Measurements from ENCODE around the gene TBC1D16.
"Not testable (repeated sequence)": the region's sequence is repeated elsewhere in the genome, so short reads cannot be mapped to it uniquely, and the experiment has no call there.

The TBC1D16 gene

GRCh38 chr17:79971651-79972050 lies 64.0 kb downstream of the TBC1D16 start:
- no peak for DNase-seq

- DNase-seq: peak; percentile 69 to 75 (median 73)
These were observed 65.0 kb downstream of the TBC1D16 start for GRCh38 chr17:79970576-79971068.

GRCh38 chr17:79969906-79970305 lies 65.8 kb downstream of the TBC1D16 start:
- no peak for DNase-seq

- no peak for DNase-seq
These were observed 67.6 kb downstream of the TBC1D16 start for GRCh38 chr17:79968116-79968515.

GRCh38 chr17:79966681-79967080 lies 69.0 kb downstream of the TBC1D16 start:
- DNase-seq: no peak

DNA sequence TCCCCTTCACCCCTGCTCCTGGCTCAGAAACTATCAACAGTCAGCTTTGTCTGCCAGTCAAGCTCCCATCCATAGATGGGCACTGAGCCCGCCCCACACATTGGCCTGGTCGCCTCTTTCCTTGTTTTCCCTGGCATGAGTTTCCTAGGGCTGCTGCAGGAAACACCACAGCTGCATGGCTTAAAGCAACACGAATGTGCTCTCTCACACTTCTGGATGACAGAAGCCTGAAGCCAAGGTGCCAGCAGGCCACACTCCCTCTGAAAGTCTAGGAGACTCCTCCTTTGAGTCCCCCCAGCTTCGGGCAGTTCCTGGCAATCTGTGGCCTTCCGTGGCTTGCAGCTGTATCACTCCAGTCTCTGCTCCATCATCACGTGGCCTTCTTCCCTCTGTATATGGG lies 69.9 kb downstream of the TBC1D16 start:
- no peak for DNase-seq

- not testable (repeated sequence) for DNase-seq
These were observed 73.2 kb downstream of the TBC1D16 start for GRCh38 chr17:79962467-79962866.

- DNase-seq: not testable (repeated sequence)
These were observed 74.1 kb downstream of the TBC1D16 start for GRCh38 chr17:79961567-79961966.

DNA sequence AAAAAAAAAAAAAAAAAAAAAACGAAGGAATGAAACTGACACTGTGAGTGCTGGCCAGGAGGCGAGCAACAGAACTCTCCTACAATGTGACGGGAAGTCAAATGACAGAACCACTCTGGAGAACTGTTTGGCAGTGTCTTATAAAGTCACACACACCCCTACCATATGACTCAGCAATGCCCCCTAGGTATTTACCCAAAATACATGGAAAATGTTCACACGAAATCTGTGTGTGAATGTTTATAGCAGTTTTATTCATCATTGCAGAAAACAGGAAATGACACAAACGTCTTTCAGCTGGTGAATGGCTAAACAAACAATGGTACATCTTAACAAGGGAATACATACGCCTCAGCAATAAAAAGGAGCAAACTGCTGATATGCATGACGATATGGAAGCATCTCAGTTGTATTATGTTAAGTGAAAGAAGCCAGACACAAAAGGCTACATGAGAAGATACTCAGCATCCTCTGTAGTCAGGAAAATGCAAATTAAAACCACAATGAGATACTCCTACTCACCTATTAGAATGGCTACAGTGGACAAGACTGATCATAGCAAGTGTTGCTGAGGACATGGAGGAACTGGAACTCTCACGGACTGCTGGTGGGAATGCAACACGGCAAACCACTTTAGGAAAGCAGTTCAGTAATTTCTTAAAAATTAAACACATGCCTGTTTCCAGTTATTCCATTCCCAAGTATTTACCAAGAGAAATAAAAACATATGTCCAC lies 74.7 kb downstream of the TBC1D16 start:
- no peak for DNase-seq

DNA sequence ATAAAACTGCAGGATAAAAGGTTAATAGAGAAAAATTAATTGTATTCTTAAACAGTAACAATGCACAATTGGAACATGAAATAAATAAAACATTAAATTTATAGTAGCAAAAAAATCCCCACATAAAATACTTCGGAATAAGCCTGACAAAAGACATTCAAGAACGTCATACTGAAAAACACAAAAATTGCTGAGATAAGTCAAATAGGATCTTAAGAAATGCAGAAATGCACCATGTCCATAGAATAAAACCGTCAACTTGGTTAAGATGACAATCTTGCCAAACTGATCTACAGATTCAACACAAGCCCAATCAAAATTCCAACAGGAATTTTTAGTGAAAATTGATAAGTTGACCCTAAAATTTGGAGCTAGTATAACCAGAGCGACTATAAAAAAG lies 76.6 kb downstream of the TBC1D16 start:
- no peak for DNase-seq

GRCh38 chr17:79956853-79957252 lies 78.8 kb downstream of the TBC1D16 start:
- no peak for DNase-seq

GRCh38 chr17:79956441-79956735 lies 79.3 kb downstream of the TBC1D16 start:
- not testable (repeated sequence) for DNase-seq

DNA sequence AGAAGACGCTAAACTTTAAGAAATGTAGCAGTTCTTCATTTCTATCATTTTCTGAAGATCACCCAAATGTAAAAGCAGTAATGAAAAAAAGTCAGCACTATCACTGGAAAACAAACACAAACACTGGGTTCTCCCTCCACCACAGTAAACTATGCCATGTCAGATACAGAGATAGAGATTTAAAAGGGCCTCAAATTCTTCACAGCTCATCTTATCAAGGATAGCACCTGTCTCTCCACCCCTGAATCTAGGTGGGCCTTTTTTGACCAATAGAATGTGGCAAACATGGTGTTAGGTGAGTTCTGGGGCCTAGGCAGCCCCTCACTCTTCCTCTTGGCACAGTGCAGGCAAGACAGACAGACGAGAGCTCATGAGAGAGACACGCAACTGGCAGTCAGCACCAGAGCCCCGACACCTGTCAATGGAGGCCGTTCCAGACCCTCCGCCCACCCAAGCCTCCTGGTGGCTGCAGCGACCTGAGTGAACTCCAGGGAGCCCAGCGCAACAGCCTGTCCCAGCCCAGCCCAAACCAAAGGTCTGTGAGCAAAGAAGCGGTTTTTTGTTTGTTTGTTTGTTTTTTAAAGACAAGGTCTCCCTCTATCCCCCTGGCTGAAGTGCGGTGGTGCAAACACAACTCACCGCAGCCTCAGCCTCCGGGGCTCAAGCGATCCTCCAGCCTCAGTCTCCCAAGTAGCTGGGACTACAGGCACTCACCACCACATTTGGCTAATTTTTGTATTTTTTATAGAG lies 79.8 kb downstream of the TBC1D16 start:
- DNase-seq: no peak

DNA sequence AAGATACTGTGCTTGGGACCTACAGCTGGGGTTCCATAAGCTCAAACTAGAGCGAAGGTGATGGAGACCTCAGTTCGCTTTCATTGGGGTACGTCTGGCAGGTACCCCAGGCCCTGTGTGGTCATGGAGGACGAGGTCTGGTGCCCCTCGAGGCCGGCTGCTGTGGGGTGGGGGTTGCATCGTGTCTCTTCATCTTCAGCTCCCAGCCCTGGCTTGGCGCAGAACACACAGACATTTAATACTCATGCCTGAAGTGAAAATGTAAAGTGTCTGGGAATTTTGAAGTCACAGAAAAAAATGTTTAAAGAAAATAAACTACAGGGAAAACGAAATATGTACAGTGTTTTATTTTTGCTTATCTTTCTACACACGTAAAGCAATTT lies 80.5 kb downstream of the TBC1D16 start:
- no peak for DNase-seq

- no peak for DNase-seq
These were observed 81.1 kb downstream of the TBC1D16 start for GRCh38 chr17:79954281-79955166.

- no peak for DNase-seq
These were observed 82.3 kb downstream of the TBC1D16 start for GRCh38 chr17:79953335-79953734.

DNA sequence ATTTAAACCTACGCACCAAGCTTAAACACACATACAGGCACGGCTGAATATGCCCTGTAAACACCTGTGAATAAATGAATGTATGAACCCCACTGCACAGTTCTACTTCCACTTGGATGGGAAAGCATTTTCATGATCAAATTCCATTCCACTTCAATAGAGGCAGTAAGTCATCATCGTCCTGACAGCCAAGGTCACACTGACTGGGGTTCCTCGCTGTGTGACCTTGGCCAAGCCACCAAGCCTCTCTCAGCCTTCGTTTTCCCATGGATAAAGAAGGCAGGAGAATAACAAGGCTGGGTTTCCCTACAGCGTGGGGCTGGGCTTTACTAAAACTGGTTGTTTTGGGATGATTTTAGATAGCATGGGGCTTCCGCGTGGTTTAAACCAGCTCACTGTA lies 82.8 kb downstream of the TBC1D16 start:
- DNase-seq: no peak

DNA sequence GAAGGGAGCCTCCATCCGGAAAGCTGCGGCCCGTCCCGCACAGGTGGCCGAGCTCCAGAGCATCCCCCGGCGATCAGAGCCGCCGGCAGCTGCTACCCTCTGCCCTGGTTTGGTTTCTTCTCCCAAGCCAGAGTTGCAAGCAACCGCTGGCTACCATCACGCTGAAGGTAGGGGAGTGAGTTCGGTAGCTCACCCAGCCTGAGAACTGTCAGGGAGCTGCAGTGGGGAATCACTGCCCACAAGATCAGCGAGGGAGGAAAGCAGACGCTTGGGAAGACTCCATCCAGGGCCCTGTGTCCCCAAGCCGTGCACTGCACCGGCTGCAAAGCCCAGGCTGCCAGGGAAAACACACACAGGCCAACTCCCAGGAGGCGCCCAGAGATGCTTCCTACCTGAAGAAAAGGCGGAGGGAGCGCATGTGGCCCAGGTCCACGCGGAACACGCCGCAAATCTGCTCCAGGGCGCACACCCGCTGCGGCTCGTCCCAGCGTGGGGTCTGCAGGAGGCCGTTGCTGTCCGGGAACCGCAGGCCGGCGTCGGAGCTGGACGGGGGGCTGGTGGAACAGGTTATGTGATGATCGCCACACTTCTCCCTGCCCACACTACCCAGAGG lies 83.3 kb downstream of the TBC1D16 start:
- no peak for DNase-seq

DNA sequence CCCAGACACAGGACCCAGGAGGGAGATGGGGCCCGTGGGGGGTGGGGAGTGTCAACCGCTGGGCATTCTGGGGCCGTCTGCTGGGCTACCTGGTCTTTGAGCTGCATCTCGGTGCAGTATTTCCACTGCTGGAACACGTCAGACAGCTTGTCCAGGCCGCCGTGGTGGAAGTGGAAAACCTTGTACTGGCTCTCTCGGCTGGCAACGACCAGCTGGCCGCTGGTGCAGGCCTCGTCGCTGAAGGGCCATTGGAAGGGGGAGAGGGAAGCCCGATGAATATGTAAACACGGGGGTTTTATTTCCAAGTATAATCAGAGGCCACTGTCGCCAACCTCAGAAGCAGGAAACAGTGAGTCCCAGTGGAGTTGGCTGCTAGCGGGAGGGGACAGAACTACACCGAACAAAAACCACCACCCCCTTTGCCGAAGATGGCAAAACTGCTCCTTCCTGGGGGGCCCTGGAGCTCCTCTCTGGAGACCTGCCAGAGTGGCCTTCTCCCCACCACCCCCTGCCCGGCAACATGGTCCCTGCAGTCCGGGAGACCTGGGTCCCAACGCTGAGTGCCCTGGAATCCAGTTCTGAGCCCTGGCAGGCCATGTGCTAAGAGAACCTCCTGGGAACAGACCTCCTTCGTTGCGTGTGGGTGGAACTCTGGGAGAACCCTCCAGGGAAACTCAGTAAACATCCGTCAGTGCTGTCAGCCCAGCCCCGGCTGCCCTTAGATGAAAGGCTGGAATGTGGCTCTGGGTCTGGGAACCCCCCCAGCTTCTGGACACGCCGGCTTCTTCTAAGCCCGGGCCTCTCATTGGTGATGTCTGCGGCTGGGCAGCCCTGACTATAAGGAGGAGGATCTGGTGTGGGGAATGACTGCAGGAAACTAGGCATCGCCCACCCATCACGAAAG lies 84.1 kb downstream of the TBC1D16 start:
- no peak for DNase-seq

DNA sequence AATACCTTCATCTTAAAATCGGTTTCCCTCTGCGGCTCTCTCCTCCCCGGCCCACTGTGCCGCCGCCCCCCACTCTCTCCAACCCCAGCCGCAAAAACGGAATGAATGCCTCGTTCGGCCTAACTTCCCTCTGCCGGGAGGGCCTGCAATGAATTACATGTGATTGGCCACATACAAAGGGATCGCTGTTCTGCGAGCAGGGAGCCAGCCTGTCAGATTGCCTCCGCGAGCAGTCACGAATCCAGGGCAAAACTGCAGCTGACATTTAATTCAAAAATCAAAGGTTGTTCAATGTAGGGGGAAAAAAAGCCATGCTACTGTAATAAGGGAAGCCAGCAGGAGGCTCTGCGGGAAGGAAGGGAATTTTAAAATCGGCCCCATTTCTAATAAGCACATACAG lies 84.9 kb downstream of the TBC1D16 start:
- DNase-seq: no peak

DNA sequence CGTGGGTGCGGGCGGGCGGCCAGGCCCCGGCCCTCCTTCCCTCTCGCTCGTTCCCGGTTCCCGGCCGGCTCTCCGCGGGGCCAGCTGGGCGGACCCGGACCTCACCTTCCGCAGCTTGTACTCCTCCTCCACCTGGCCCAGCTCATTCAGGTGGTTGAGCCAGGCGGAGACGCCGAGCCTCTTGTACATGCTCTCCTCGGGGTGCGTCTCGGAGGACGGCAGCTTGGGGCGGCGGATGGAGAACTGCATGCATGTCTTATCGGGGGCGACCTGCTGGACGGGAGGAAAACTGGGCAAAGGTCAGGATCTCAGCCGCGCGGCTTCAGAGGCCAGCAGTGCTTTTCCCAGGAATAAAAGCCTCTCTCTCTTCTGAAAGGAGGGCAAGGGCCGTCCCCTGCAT lies 85.4 kb downstream of the TBC1D16 start:
- DNase-seq: no peak

- no peak for DNase-seq
These were observed 85.9 kb downstream of the TBC1D16 start for GRCh38 chr17:79949656-79950209.
